Stimulated activated CD8-positive, alpha-beta memory T cell treated with anti-CD3 and anti-CD28 coated beads, Interleukin-2, amount 100 ng/mL, for 48 hours (primary cell): ENCODE measurements around the gene GRAPL.
"Not testable (repeated sequence)": the region's sequence is repeated elsewhere in the genome, so short reads cannot be mapped to it uniquely, and the experiment has no call there.

ENCODE experiments used
- DNase-seq, 2 donors: peaks; one replicate each; pipeline ENCODE4 v3.0.0-alpha.2; 2020; ENCODE audit warnings: low read depth in 2 of 2

The GRAPL gene

DNA sequence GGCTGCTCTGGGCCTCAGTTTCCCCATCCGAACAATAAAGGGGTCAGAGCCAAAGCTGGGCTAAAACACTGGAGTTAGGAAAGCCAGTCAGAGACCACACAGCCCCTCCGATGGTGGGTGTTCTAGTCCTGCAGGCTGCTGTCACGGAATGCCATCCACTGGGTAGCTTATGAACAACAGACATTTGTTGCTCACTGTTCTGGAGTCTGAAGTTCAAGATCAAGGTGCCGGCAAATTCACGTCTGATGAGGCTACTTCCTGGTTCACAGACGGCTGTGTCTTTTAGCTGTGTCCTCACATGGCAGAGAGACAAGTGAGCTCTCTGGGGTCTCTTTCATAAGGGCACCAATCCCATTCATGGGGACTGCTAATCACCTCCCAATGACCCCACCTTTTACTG lies 9.2 kb downstream of the GRAPL start:
- not testable (repeated sequence) for DNase-seq

DNA sequence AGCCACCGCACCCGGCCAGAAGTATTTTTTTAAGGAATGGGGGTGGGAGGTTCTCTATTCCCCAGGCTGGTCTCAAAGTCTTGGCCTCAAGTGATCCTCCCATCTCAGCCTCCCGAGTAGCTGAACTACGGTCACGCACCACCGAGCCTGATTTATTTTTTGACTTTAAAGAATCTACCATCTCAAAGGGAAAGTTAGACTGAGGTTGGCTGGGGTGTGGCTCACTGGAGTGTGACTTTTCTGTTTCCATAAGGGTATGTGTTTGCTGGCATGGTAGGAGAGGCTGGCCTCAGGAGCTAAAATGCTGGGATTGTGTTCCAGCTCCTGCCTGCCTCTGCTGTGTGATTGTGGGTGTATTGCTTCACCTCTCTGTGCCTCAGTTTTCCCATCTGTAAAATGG lies 10.6 kb downstream of the GRAPL start:
- DNase-seq, result not testable (repeated sequence)

- not testable (repeated sequence) for DNase-seq
Measured at GRCh38 chr17:19141366-19142155, 14.2 kb downstream of the GRAPL start.

DNA sequence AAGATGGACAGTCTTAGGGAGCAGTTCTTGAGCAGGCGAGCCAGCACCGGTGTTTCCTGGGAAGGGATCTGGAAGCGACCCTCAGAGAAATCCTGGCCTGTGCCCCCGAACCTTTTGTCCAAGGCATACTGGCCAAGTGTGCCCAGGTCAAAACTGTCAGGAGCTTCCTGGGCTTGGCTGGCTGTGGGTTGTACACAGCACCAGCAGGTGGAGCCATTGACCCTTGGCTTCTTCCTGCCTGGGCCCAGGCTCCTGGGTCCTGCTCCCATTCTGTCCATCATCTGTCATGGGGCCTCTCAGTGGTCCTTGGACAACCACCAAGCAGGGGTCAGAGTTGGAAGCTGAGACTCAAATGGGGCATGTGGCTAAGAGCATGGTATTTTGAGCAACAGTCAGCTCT lies 15.0 kb downstream of the GRAPL start:
- peak in 1 of 2 donors; percentile 20 for DNase-seq

DNA sequence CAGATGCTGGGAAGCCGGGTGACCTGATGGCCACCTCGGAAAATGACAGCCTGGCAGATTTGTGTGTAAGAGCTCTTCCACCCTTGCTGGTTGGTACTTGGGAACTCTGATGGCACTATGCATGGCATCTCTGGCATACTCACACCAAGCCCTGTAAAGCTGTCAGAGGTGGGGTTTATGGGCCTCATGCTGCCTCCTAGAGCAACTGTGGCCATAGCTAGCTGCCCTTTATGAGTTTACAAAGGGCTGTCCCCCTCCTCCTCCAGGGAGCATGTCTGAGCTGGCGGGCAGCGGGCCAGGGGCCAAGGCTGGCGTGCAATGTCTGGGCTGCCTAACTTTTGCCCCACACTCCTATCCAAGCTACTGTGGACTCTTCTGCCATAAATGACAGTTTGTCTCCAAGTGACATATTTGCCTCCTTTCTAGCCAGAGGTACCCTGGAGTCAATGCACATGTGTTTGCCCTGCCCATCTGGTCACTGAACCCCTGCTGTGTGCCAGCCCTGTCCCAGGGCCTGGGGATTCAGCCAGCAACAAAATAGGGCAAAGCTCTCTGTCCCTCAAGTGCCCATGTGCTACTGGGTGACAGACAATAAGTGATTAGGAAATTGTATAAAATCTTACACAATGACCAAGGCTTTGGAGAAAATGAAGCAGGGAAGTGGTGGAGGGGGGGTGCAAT lies 15.8 kb downstream of the GRAPL start:
- not testable (repeated sequence) for DNase-seq

DNA sequence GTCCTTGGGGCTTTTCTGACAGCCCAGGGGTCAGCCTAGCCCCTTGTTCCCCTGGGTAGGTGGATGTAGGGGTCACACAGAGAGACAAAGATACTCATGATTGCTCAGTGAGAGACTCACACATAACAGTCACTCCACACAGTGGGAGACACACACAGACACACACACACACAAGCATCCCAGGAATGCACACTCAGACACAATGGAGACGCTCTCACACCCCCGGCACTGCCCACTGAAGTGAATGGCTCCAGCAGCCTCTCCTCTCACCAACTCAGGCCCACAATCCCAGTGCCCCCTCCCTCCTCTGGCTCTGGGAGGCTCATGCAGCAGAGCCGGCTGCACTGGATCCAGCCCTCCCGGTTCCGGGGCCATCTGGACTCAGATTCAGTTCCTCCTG lies 17.0 kb downstream of the GRAPL start:
- DNase-seq, result not testable (repeated sequence)

DNA sequence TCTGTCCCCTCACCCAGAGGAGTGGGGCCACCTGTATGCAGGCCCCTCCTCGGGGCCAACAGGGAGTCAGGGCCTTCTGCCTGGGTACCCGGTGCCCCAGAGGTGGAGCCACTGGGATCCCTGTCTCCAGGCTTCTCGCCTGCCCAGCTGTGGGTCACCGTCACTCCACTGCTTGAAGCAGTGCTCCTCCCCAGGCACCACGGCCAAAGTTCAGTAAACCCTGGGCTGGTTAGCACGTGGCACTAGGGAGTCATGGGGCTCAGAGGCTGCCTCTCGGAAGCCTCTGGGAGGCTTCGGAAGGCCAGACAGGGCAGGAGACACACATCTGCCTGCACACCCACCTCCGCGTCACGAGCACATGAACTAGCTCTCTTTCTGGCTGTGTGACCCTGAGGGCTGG lies 18.1 kb downstream of the GRAPL start:
- not testable (repeated sequence) for DNase-seq

DNA sequence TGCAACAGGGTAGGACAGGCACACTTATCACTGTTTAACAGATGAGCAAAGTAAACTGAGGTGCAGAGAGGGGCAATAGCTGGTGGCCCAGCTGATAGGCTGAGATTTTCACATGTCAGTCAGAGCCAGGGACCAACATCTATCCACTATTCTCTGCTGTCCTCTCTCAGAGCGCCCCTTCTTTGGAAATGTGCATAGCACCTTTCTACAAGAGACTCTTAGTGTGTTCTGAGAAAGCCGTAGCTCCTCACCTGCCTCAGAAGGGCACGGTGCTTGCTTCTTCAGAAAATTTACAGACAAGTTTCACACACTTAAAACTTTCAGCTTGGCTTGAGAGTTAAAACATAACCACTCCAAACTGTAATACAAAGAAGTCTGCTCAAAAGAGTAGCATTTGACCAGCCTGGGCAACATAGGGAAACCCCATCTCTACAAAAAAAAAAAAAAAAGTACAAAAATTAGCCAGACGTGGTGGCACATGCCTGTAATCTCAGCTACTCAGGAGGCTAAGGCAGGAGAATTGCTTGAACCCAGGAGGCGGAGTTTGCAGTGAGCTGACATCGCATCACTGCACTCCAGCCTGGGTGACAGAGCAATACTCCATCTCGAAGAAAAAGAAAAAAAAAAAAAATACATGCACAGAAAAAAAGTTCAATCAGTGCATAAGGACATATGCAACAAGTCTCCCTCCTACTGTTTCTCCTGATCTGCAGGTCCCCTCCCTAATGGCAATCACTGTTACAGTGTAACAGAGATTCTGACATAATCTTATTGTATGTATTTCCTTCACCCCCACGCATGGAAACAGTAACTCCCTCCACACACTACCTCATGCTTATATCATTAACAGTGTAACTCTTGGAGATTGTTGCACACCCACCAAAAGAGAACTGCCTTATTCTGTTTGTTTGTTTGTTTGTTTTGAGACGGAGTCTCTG lies 23.6 kb downstream of the GRAPL start:
- DNase-seq, result not testable (repeated sequence)

GRCh38 chr17:19157628-19158027 lies 30.2 kb downstream of the GRAPL start:
- DNase-seq, result not testable (repeated sequence)

DNA sequence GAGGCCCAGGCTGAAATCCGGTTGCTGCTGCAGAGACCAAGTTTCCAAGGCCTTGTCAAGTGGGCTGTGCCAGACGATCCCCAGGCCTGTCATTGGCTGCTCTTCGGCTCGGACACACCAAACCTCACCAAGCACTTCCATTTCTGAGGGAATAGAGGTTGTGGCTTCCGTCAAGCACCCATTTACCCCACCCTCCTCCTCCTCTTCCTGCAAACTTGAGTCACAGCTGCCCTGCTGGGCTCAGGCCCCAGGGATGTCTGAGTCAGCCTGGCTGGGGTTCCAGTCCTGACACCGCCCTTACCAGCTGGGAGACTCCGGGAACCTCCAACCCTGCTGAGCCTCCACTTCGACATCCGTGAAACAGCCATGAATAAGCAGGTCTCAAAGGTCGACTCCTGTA lies 31.1 kb downstream of the GRAPL start:
- DNase-seq, result not testable (repeated sequence)

GRCh38 chr17:19158938-19159337 lies 31.5 kb downstream of the GRAPL start:
- DNase-seq, result not testable (repeated sequence)

- DNase-seq, result not testable (repeated sequence)
Measured at GRCh38 chr17:19161308-19162107, 34.1 kb downstream of the GRAPL start.

GRCh38 chr17:19162384-19163216 lies 35.2 kb downstream of the GRAPL start:
- DNase-seq, result not testable (repeated sequence)

- not testable (repeated sequence) for DNase-seq
Measured at GRCh38 chr17:19174422-19174821, 47.0 kb downstream of the GRAPL start.

DNA sequence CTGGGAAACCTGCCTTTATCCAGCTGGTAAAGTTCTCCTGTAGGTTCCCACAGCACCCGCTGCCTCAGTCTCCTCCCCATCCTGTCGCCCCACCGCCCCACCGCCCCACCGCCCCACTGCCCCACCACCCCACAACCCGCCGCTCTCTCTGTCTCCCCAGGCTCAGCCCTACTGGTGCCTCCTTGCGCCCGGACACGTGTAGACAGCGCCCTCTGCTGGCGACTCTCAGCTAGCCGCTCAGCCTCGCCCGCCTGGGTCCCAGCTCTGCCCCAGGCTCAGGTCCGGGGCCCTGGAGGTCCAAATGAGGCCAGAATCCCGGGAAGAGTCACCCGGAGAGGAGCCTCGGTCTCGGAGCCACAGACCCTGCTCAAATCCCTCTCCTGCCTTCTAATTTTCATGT lies 48.0 kb downstream of the GRAPL start:
- not testable (repeated sequence) for DNase-seq

- not testable (repeated sequence) for DNase-seq
Measured at GRCh38 chr17:19181040-19181875, 53.9 kb downstream of the GRAPL start.

DNA sequence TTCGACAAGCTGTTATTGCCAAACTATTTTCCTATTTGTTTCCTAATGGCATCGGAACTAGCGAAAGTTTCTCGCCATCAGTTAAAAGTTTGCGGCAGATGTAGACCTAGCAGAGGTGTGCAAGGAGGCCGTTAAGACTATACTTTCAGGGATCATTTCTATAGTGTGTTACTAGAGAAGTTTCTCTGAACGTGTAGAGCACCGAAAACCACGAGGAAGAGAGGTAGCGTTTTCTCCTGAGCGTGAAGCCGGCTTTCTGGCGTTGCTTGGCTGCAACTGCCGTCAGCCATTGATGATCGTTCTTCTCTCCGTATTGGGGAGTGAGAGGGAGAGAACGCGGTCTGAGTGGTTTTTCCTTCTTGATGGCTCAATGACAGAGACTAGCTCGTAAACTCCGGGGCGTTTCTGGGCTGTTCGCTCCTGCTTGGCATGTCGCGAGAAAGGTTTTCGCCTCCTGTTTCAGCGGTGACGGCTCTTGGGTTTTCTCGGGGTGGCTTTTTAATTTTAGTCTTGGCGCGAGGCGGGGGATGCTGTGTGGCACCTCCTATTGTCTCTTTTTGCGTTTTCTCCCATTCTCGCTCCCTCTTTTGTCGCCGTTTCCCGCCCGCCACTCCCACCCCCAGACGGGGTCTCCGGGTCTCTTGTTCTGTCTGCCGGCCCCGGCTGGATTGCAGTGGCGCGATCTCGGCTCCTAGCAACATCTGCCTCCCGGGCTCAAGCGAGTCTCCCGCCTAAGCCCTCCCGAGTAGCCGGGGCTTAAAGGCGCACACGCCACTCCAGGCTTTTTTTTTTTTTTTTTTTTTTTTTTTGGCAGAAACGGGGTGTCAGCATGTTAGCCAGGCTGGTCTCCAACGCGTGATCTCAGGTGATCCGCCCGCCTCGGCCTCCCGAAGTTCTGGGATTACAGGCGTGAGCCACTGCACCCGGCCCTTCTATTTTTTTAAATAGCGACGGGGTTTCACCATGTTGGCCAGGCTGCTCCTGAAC lies 60.8 kb downstream of the GRAPL start:
- not testable (repeated sequence) for DNase-seq
